Stomach (tissue), 4 donors: ENCODE results near the gene DOCK8.

Experiments used
- EP300 ChIP-seq: sonication (generic); formaldehyde crosslinking; IDR thresholded peaks from one replicate; pipeline ENCODE4 v1.6.1; 2017; ENCODE audit warnings: antibody characterized with exemption
- POLR2A ChIP-seq, 4 donors: fragments of 450-650 bp; IDR thresholded peaks; one replicate each; pipeline ENCODE4 v1.6.1; 2016; ENCODE audit warnings: antibody characterized with exemption in 4 of 4, control low read depth in 2 of 4, mild to moderate bottlenecking in 1 of 4, moderate library complexity in 1 of 4
- TF ChIP-seq, protein P1 (sequence below), 7 experiments: fragments of 450-650 bp in 4 of 7; fragments of 200-600 bp in 3 of 7; sonication (generic) in 3 of 7; IDR thresholded peaks; one replicate each; pipeline ENCODE4 v1.5.1; 2016 to 2019; ENCODE audit warnings: antibody characterized with exemption in 7 of 7, control low read depth in 2 of 7, mild to moderate bottlenecking in 1 of 7

DNA sequence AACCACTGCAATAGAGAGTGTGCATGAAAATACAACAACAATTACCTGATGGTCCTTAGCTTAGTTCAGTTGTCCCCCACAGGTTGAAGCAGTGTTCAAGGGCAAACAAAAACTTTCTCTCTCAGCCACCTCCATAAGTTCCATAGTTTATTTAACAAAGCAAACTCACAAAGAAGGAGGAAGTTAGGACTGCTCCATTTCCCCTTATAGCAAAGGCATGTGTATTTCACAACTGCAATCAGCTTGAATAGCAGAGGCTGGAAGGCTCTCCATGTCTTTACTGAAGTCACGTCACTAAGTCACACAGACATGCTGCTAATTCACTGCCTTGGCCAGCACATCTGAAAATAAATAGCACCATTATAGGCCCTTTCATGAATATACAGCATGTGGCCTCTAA lies 43.3 kb downstream of the DOCK8 start:
- TF ChIP-seq, protein P1, sequence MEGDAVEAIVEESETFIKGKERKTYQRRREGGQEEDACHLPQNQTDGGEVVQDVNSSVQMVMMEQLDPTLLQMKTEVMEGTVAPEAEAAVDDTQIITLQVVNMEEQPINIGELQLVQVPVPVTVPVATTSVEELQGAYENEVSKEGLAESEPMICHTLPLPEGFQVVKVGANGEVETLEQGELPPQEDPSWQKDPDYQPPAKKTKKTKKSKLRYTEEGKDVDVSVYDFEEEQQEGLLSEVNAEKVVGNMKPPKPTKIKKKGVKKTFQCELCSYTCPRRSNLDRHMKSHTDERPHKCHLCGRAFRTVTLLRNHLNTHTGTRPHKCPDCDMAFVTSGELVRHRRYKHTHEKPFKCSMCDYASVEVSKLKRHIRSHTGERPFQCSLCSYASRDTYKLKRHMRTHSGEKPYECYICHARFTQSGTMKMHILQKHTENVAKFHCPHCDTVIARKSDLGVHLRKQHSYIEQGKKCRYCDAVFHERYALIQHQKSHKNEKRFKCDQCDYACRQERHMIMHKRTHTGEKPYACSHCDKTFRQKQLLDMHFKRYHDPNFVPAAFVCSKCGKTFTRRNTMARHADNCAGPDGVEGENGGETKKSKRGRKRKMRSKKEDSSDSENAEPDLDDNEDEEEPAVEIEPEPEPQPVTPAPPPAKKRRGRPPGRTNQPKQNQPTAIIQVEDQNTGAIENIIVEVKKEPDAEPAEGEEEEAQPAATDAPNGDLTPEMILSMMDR (IDR thresholded peaks at IDR 0.05): no peak
- no peak for TF ChIP-seq EP300
- no peak for TF ChIP-seq POLR2A (IDR thresholded peaks at IDR 0.05)
